Stimulated activated naive CD8-positive, alpha-beta T cell treated with anti-CD3 and anti-CD28 coated beads, Interleukin-15, Interleukin-2, amounts not matched to agents 100 ng/mL and 50 ng/mL, for 24 hours (primary cell): ENCODE measurements around the gene EGLN3.

Experiments used
- H3K27ac Mint-ChIP-seq: one replicate; pipeline ENCODE4 v1.8.0; 2021; ENCODE audit warnings: mild to moderate bottlenecking, mixed read lengths
- H3K27me3 Mint-ChIP-seq: one replicate; pipeline ENCODE4 v1.8.0; 2021; ENCODE audit warnings: mixed read lengths
- H3K36me3 Mint-ChIP-seq: one replicate; pipeline ENCODE4 v1.8.0; 2021; ENCODE audit warnings: low read depth, mixed read lengths
- H3K4me1 Mint-ChIP-seq: one replicate; pipeline ENCODE4 v1.8.0; 2021; ENCODE audit warnings: low read depth, mixed read lengths
- H3K4me3 Mint-ChIP-seq: one replicate; pipeline ENCODE4 v1.8.0; 2021; ENCODE audit warnings: mild to moderate bottlenecking, mixed read lengths
- H3K9me3 Mint-ChIP-seq: one replicate; pipeline ENCODE4 v1.8.0; 2021; ENCODE audit warnings: mixed read lengths

Gene EGLN3

GRCh38 chr14:33950320-33951182 lies at the start of gene EGLN3:
Gene EGLN3 (minus strand): TSS chr14:33951074. CDS start chr14:33950752, 322 bp downstream.
- Mint-ChIP-seq H3K27me3 (peaks cover 68% of the 10 kb centered on the region), H3K4me3 (peak within 1 kb of the TSS; percentile 84), H3K27ac (no peak within 1 kb of the TSS), H3K4me1 (peaks cover 21% of the 10 kb centered on the region), H3K36me3 (no peaks in the 10 kb centered on the region), H3K9me3 (no peaks in the 10 kb centered on the region)

GRCh38 chr14:34000396-34000795 lies 49.5 kb upstream of the EGLN3 start:
- Mint-ChIP-seq H3K9me3 (no peaks in the 10 kb centered on the region), H3K27ac (no peak overlapping the region), H3K4me1 (no peaks in the 10 kb centered on the region), H3K36me3 (no peaks in the 10 kb centered on the region), H3K27me3 (no peaks in the 10 kb centered on the region), H3K4me3 (no peak overlapping the region)

GRCh38 chr14:33999771-34000291 lies 49.0 kb upstream of the EGLN3 start:
- no peak overlapping the region for H3K4me3 Mint-ChIP-seq
- no peaks in the 10 kb centered on the region for H3K4me1 Mint-ChIP-seq
- no peak overlapping the region for H3K27ac Mint-ChIP-seq
- no peaks in the 10 kb centered on the region for H3K9me3 Mint-ChIP-seq
- no peaks in the 10 kb centered on the region for H3K27me3 Mint-ChIP-seq
- no peaks in the 10 kb centered on the region for H3K36me3 Mint-ChIP-seq

GRCh38 chr14:33997611-33998010 lies 46.7 kb upstream of the EGLN3 start:
- no peaks in the 10 kb centered on the region for H3K27me3 Mint-ChIP-seq
- H3K36me3 Mint-ChIP-seq, result no peaks in the 10 kb centered on the region
- no peaks in the 10 kb centered on the region for H3K9me3 Mint-ChIP-seq
- no peak overlapping the region for H3K27ac Mint-ChIP-seq
- H3K4me3 Mint-ChIP-seq, result no peak overlapping the region
- H3K4me1 Mint-ChIP-seq, result no peaks in the 10 kb centered on the region

GRCh38 chr14:33996462-33996861 lies 45.6 kb upstream of the EGLN3 start:
- no peaks in the 10 kb centered on the region for H3K4me1 Mint-ChIP-seq
- H3K36me3 Mint-ChIP-seq, result no peaks in the 10 kb centered on the region
- H3K4me3 Mint-ChIP-seq, result no peak overlapping the region
- no peak overlapping the region for H3K27ac Mint-ChIP-seq
- no peaks in the 10 kb centered on the region for H3K27me3 Mint-ChIP-seq
- no peaks in the 10 kb centered on the region for H3K9me3 Mint-ChIP-seq

- Mint-ChIP-seq H3K4me1 (peaks cover 9% of the 10 kb centered on the region), H3K9me3 (no peaks in the 10 kb centered on the region), H3K36me3 (no peaks in the 10 kb centered on the region), H3K4me3 (no peak overlapping the region), H3K27me3 (no peaks in the 10 kb centered on the region), H3K27ac (no peak overlapping the region)
Observed at GRCh38 chr14:33993246-33993645, 42.4 kb upstream of the EGLN3 start.

- no peak overlapping the region for H3K4me3 Mint-ChIP-seq
- no peaks in the 10 kb centered on the region for H3K9me3 Mint-ChIP-seq
- no peaks in the 10 kb centered on the region for H3K36me3 Mint-ChIP-seq
- H3K4me1 Mint-ChIP-seq, result peaks cover 9% of the 10 kb centered on the region
- H3K27ac Mint-ChIP-seq, result no peak overlapping the region
- no peaks in the 10 kb centered on the region for H3K27me3 Mint-ChIP-seq
Observed at GRCh38 chr14:33992274-33993007, 41.6 kb upstream of the EGLN3 start.

- H3K4me3 Mint-ChIP-seq, result no peak overlapping the region
- H3K27me3 Mint-ChIP-seq, result no peaks in the 10 kb centered on the region
- H3K4me1 Mint-ChIP-seq, result peaks cover 9% of the 10 kb centered on the region
- no peaks in the 10 kb centered on the region for H3K36me3 Mint-ChIP-seq
- H3K9me3 Mint-ChIP-seq, result no peaks in the 10 kb centered on the region
- no peak overlapping the region for H3K27ac Mint-ChIP-seq
Observed at GRCh38 chr14:33990790-33991189, 39.9 kb upstream of the EGLN3 start.

GRCh38 chr14:33987565-33988080 lies 36.7 kb upstream of the EGLN3 start:
- Mint-ChIP-seq H3K27ac (no peak overlapping the region), H3K27me3 (no peaks in the 10 kb centered on the region), H3K4me1 (peaks cover 9% of the 10 kb centered on the region), H3K4me3 (no peak overlapping the region), H3K9me3 (peaks cover 5% of the 10 kb centered on the region), H3K36me3 (peaks cover 4% of the 10 kb centered on the region)

GRCh38 chr14:33986804-33987203 lies 35.9 kb upstream of the EGLN3 start:
- Mint-ChIP-seq H3K4me3 (no peak overlapping the region), H3K27me3 (no peaks in the 10 kb centered on the region), H3K9me3 (peaks cover 5% of the 10 kb centered on the region), H3K4me1 (peaks cover 9% of the 10 kb centered on the region), H3K36me3 (peaks cover 4% of the 10 kb centered on the region), H3K27ac (no peak overlapping the region)

GRCh38 chr14:33985242-33985641 lies 34.4 kb upstream of the EGLN3 start:
- H3K36me3 Mint-ChIP-seq, result peaks cover 4% of the 10 kb centered on the region
- no peak overlapping the region for H3K27ac Mint-ChIP-seq
- H3K4me3 Mint-ChIP-seq, result no peak overlapping the region
- peaks cover 5% of the 10 kb centered on the region for H3K4me1 Mint-ChIP-seq
- peaks cover 5% of the 10 kb centered on the region for H3K9me3 Mint-ChIP-seq
- H3K27me3 Mint-ChIP-seq, result no peaks in the 10 kb centered on the region

GRCh38 chr14:33979613-33980276 lies 28.9 kb upstream of the EGLN3 start:
- Mint-ChIP-seq H3K27me3 (no peaks in the 10 kb centered on the region), H3K9me3 (no peaks in the 10 kb centered on the region), H3K36me3 (no peaks in the 10 kb centered on the region), H3K4me1 (peaks cover 7% of the 10 kb centered on the region), H3K27ac (no peak overlapping the region), H3K4me3 (no peak overlapping the region)

- Mint-ChIP-seq H3K4me3 (no peak overlapping the region), H3K9me3 (no peaks in the 10 kb centered on the region), H3K4me1 (peaks cover 7% of the 10 kb centered on the region), H3K27ac (no peak overlapping the region), H3K27me3 (no peaks in the 10 kb centered on the region), H3K36me3 (no peaks in the 10 kb centered on the region)
Observed at GRCh38 chr14:33978892-33979612, 28.2 kb upstream of the EGLN3 start.

GRCh38 chr14:33972583-33973081 lies 21.8 kb upstream of the EGLN3 start:
- Mint-ChIP-seq H3K4me1 (no peaks in the 10 kb centered on the region), H3K27me3 (no peaks in the 10 kb centered on the region), H3K9me3 (peaks cover 14% of the 10 kb centered on the region), H3K27ac (no peak overlapping the region), H3K36me3 (no peaks in the 10 kb centered on the region), H3K4me3 (no peak overlapping the region)
